Measurements from ENCODE around the gene NUPR2. TPM values are rescaled to one million over a fixed set of nuclear protein-coding genes. Genes with fewer than 3 reads are reported as not detected.
"Not testable (repeated sequence)": the region's sequence is repeated elsewhere in the genome, so short reads cannot be mapped to it uniquely, and the experiment has no call there.

The NUPR2 gene
- total RNA-seq, result not detected

- H3K27ac ChIP-seq, result no peak within 1 kb of the TSS
- WGBS, 2 donors, result 5 to 9% methylated on average over 11 to 47 of the region's 65 CpGs
- no peaks in the 10 kb centered on the region for H3K36me3 ChIP-seq
- H3K4me1 ChIP-seq, result peaks cover 0 to 7% (median 0%) of the 10 kb centered on the region in 4 donors
- H3K27me3 ChIP-seq, result peaks cover 0 to 29% of the 10 kb centered on the region in 2 donors
- no peak within 1 kb of the TSS for H3K4me3 ChIP-seq
- DNase-seq (ENCODE audit: low spot score in 2 of 2), result no peak
- TF ChIP-seq CTCF (IDR thresholded peaks at IDR 0.05), result no peak
- TF ChIP-seq EP300 (IDR thresholded peaks at IDR 0.05), result no peak
- TF ChIP-seq POLR2A (IDR thresholded peaks at IDR 0.05), result no peak
- H3K9me3 ChIP-seq, result no peaks in the 10 kb centered on the region
Measured at GRCh38 chr7:56115852-56116538, at the start of gene NUPR2. NUPR2 (minus strand) TSS chr7:56116417; CDS start chr7:56116314, 103 bp downstream.

GRCh38 chr7:56157238-56157790 lies 41.1 kb upstream of the NUPR2 start:
- peaks cover 0 to 18% (median 0%) of the 10 kb centered on the region in 4 donors for H3K9me3 ChIP-seq
- H3K4me3 ChIP-seq, result no peak overlapping the region
- H3K27ac ChIP-seq, result no peak overlapping the region
- TF ChIP-seq EP300 (IDR thresholded peaks at IDR 0.05) (no peak), CTCF (IDR thresholded peaks at IDR 0.05) (no peak), POLR2A (IDR thresholded peaks at IDR 0.05) (no peak)
- H3K36me3 ChIP-seq, result no peaks in the 10 kb centered on the region
- WGBS, 2 donors, result 0 to 9% methylated on average over 1 of the region's 1 CpG
- H3K4me1 ChIP-seq, result no peaks in the 10 kb centered on the region
- DNase-seq (ENCODE audit: low spot score in 2 of 2), result no peak
- no peaks in the 10 kb centered on the region for H3K27me3 ChIP-seq

- H3K27ac ChIP-seq; H3K4me3 ChIP-seq; H3K36me3 ChIP-seq; H3K9me3 ChIP-seq; H3K27me3 ChIP-seq; DNase-seq (ENCODE audit: low spot score in 2 of 2); H3K4me1 ChIP-seq: not testable (repeated sequence)
- 35 to 60% methylated on average over 2 of the region's 2 CpGs for WGBS, 2 donors
Measured at GRCh38 chr7:56131062-56131461, 14.8 kb upstream of the NUPR2 start.

- no peaks in the 10 kb centered on the region for H3K4me1 ChIP-seq
- no peak overlapping the region for H3K27ac ChIP-seq
- TF ChIP-seq CTCF (IDR thresholded peaks at IDR 0.05) (no peak), EP300 (IDR thresholded peaks at IDR 0.05) (no peak), POLR2A (IDR thresholded peaks at IDR 0.05) (no peak)
- 77 to 78% methylated on average over 7 of the region's 7 CpGs for WGBS, 2 donors
- H3K9me3 ChIP-seq, result no peaks in the 10 kb centered on the region
- H3K36me3 ChIP-seq, result no peaks in the 10 kb centered on the region
- no peak for DNase-seq (ENCODE audit: low spot score in 2 of 2)
- no peaks in the 10 kb centered on the region for H3K27me3 ChIP-seq
- no peak overlapping the region for H3K4me3 ChIP-seq
Measured at GRCh38 chr7:56127241-56127975, 11.2 kb upstream of the NUPR2 start.

GRCh38 chr7:56125831-56126230 lies 9.6 kb upstream of the NUPR2 start:
- H3K9me3 ChIP-seq, result no peaks in the 10 kb centered on the region
- TF ChIP-seq CTCF (IDR thresholded peaks at IDR 0.05), result no peak
- TF ChIP-seq EP300 (IDR thresholded peaks at IDR 0.05), result no peak
- TF ChIP-seq POLR2A (IDR thresholded peaks at IDR 0.05), result no peak
- H3K4me3 ChIP-seq, result no peak overlapping the region
- whole genome bisulfite sequencing, 2 donors, result 77 to 81% methylated on average over 8 of the region's 8 CpGs
- H3K36me3 ChIP-seq, result no peaks in the 10 kb centered on the region
- no peak for DNase-seq (ENCODE audit: low spot score in 2 of 2)
- H3K27me3 ChIP-seq, result no peaks in the 10 kb centered on the region
- no peaks in the 10 kb centered on the region for H3K4me1 ChIP-seq
- no peak overlapping the region for H3K27ac ChIP-seq

All from tibial nerve (tissue), 4 donors.